HG02759 (cell line): ENCODE measurements around the gene ARL5A.

Experiments
- ATAC-seq: cut with Tn5 transposase; IDR thresholded peaks from one replicate; pipeline ENCODE4 v1.9.1; 2021; ENCODE audit warnings: mild to moderate bottlenecking, moderate library complexity; ENCODE audit not compliant: unreplicated experiment

Gene ARL5A

GRCh38 chr2:151767536-151767935 lies 60.7 kb downstream of the ARL5A start:
- ATAC-seq = no peak

GRCh38 chr2:151766437-151767153 lies 61.6 kb downstream of the ARL5A start:
- ATAC-seq = peak; percentile 66

- ATAC-seq = peak; percentile 31
Measured at GRCh38 chr2:151765760-151766410, 62.3 kb downstream of the ARL5A start.

- no peak for ATAC-seq
Measured at GRCh38 chr2:151762694-151763093, 65.5 kb downstream of the ARL5A start.

- ATAC-seq = no peak
Measured at GRCh38 chr2:151761687-151762086, 66.5 kb downstream of the ARL5A start.

DNA sequence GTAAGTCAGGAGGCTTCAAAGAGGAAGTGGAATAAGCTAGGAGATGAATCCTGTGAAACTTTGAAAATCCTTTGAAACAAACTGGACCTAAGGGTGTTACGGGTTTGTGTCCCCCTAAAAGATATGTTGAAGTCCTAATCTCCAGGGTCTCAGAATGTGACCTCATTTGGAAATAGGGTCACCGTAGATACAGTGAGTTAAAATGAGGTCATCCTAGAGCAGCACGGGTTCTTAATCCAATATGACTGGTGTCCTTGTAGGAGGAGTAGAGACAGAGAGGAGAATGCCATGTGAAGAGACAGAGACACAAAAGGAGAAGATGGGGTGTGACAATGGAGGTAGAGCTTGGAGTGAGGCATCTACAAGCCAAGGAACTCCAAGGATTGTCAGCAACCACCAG lies 67.0 kb downstream of the ARL5A start:
- no peak for ATAC-seq

DNA sequence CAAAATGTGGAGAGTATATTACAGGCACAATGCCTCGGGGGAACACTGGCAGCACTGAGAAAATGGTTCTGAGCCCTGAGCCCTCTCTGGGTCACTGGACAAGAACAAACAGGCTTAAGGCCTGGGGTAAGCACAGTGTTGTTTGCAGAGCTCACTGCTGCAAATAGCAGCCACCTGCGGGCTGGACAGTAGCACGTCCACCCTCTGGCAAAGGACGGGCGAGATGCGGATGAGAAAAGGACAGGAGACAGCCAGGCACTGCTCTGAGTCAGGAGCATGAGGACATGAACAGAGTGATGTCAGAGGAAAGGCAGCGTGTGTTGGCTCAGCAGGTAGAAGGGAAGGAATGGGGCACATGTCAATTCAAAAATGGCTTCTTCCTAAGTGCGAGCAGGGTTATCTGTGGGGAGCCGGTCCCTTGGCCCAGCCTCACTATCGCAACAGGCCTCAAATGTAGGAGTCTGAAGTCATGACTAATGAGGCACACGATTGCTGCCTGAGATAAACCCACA lies 68.0 kb downstream of the ARL5A start:
- ATAC-seq = no peak

DNA sequence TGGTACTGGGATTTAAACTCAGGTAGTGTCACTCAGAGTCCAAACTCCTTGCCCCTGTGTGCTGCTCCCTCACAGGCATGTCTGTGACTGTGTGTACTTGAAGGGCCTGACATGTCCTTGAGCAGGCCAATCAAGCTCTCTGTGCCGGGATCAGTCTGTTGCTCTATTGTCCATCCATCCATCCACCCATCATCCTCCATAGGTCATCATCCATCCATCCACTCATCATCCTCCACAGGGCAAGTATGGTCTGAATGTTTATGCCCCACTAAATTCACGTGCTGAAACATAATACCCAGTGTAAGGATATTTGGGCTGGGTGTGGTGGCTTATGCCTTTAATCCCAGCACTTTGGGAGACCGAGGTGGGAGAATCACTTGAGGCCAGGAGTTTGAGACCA lies 69.5 kb downstream of the ARL5A start:
- ATAC-seq = no peak

GRCh38 chr2:151757861-151758260 lies 70.4 kb downstream of the ARL5A start:
- no peak for ATAC-seq

DNA sequence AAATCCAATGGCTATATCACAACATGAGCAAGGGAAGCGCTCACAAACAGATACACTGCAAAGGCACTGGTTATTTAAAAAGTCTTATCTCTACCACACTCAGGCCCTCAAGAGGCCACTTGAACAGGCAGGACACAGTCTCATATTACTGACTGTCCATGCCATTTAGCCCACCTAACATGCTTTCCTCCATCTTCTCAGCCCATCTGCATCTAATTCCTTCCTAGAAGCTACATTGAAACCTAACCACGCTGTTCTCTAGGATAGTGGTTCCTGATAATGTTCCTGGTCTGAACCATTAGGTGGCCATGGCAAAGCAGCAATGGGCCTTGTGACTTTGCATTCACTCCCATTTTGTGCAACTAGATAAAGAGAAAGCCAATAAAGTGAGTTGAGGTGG lies 71.4 kb downstream of the ARL5A start:
- ATAC-seq = no peak

GRCh38 chr2:151754253-151754897 lies 73.8 kb downstream of the ARL5A start:
- ATAC-seq = no peak

DNA sequence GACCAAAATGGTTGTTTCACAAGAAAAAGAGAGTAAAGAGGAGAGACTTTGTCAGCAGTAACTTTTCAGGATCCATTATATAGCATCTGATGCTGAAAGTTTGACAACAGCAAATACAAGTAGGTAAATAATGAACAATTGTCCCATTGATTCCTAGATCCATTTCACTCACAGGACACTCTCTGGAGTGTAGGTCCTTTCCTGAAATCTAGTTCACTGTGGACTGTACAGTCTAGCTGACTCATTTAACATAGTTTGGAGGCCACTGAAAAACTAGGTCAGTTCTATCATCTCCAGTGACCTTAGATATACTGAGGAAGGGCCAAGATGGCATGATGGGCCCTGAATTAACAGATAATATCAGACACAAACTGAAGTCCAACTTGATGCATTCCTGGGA lies 74.7 kb downstream of the ARL5A start:
- ATAC-seq = no peak
